Measurements from ENCODE around the gene GPC5. TPM values are rescaled to one million over a fixed set of nuclear protein-coding genes. Genes with fewer than 3 reads are reported as not detected.
A peak's percentile ranks its signal among the peaks of the same experiment; 100 is the strongest.

The GPC5 gene
- total RNA-seq, 4 donors from 2014 or later, result 0.47 TPM; not detected in 3

GRCh38 chr13:91384896-91385295 is 13.5 kb upstream of the GPC5 start:
- peaks cover 24% of the 10 kb centered on the region for H3K27me3 ChIP-seq
- H3K27ac ChIP-seq, result no peak overlapping the region
- H3K36me3 ChIP-seq, result no peaks in the 10 kb centered on the region
- H3K4me1 ChIP-seq, result no peaks in the 10 kb centered on the region
- 70 to 76% methylated on average over 2 of the region's 2 CpGs for WGBS, 2 donors (ENCODE audit: low coverage in 1 of 2)
- TF ChIP-seq, protein P1, sequence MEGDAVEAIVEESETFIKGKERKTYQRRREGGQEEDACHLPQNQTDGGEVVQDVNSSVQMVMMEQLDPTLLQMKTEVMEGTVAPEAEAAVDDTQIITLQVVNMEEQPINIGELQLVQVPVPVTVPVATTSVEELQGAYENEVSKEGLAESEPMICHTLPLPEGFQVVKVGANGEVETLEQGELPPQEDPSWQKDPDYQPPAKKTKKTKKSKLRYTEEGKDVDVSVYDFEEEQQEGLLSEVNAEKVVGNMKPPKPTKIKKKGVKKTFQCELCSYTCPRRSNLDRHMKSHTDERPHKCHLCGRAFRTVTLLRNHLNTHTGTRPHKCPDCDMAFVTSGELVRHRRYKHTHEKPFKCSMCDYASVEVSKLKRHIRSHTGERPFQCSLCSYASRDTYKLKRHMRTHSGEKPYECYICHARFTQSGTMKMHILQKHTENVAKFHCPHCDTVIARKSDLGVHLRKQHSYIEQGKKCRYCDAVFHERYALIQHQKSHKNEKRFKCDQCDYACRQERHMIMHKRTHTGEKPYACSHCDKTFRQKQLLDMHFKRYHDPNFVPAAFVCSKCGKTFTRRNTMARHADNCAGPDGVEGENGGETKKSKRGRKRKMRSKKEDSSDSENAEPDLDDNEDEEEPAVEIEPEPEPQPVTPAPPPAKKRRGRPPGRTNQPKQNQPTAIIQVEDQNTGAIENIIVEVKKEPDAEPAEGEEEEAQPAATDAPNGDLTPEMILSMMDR (IDR thresholded peaks at IDR 0.05), result no peak
- no peak for TF ChIP-seq POLR2A (IDR thresholded peaks at IDR 0.05)
- H3K9me3 ChIP-seq, result no peaks in the 10 kb centered on the region
- no peak overlapping the region for H3K4me3 ChIP-seq
- no peak for ATAC-seq

DNA sequence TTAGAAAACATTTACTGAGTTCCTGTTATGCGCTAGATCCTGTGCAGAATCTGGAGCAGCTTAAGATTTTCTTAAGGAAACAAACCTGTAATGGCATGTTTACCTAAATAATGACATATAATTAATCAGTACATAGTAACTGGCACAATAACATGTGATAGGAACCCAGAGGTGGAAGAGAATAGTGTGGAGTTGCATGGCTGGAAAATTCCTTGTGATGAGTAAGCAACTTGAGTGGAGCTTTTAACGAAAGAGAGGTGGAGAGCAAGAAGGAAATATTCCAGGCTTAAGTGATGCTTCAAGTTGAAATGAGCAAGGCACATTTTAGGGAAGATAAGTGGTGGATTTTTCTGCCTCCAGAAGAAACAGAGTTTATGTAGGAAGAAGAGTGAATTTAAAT is 9.2 kb upstream of the GPC5 start:
- TF ChIP-seq POLR2A (IDR thresholded peaks at IDR 0.05), result no peak
- no peak for TF ChIP-seq EP300 (IDR thresholded peaks at IDR 0.05)
- no peak for TF ChIP-seq POLR2AphosphoS5 (IDR thresholded peaks at IDR 0.05)
- TF ChIP-seq, protein P1 (IDR thresholded peaks at IDR 0.05), result no peak
- Histone ChIP-seq H3K27ac (no peak overlapping the region), H3K9me3 (no peaks in the 10 kb centered on the region), H3K36me3 (no peaks in the 10 kb centered on the region), H3K4me1 (no peaks in the 10 kb centered on the region), H3K27me3 (peaks cover 49% of the 10 kb centered on the region), H3K4me3 (no peak overlapping the region)
- ATAC-seq, result no peak
- WGBS, 2 donors (ENCODE audit: low coverage in 1 of 2), result 52 to 55% methylated on average over 2 of the region's 2 CpGs

DNA sequence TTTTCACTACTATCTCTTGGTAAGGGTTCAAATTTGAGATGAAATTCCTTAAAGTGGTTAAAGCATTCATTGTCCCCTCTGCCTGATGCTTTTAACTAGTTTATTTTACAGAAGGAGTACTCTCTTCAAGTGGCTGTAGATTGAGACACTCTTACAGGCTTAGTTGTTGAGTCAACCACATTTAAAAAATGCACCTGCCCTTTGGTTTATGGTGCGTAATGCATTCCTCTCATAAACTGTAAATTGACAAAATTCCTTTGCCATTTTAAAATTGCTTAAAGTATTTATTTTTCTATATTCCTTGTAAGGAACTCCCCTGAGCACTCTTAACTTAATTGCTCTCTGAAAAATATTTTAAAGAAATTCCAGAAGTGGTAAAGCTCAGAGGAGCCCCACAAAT is 826 bp upstream of the GPC5 start:
- H3K9me3 ChIP-seq, result no peaks in the 10 kb centered on the region
- H3K27me3 ChIP-seq, result peaks cover 78% of the 10 kb centered on the region
- ATAC-seq, result no peak
- peaks cover 0 to 21% (median 11%) of the 10 kb centered on the region in 3 donors for H3K4me1 ChIP-seq
- H3K27ac ChIP-seq, result no peak overlapping the region
- no peak for TF ChIP-seq POLR2A (IDR thresholded peaks at IDR 0.05)
- TF ChIP-seq, protein P1 (IDR thresholded peaks at IDR 0.05), result no peak
- no peak for TF ChIP-seq EP300 (IDR thresholded peaks at IDR 0.05)
- TF ChIP-seq POLR2AphosphoS5 (IDR thresholded peaks at IDR 0.05), result no peak
- H3K36me3 ChIP-seq, result no peaks in the 10 kb centered on the region
- 86% methylated on average over 1 of the region's 1 CpG; no CpG with 5 or more reads in 1 of the 2 donors for WGBS, 2 donors (ENCODE audit: low coverage in 1 of 2)
- H3K4me3 ChIP-seq, result no peak overlapping the region

- Histone ChIP-seq H3K36me3 (no peaks in the 10 kb centered on the region), H3K4me1 (peaks cover 0 to 21% (median 11%) of the 10 kb centered on the region in 3 donors), H3K27ac (no peak overlapping the region), H3K4me3 (peak overlapping the region in 1 of 2 donors; percentile 56), H3K27me3 (peaks cover 80% of the 10 kb centered on the region), H3K9me3 (no peaks in the 10 kb centered on the region)
- no peak for TF ChIP-seq POLR2AphosphoS5 (IDR thresholded peaks at IDR 0.05)
- TF ChIP-seq POLR2A (IDR thresholded peaks at IDR 0.05), result no peak
- TF ChIP-seq, protein P1 (IDR thresholded peaks at IDR 0.05), result no peak
- TF ChIP-seq EP300 (IDR thresholded peaks at IDR 0.05), result no peak
- 65 to 68% methylated on average over 9 to 16 of the region's 44 CpGs for WGBS, 2 donors (ENCODE audit: low coverage in 1 of 2)
- ATAC-seq, result no peak
Observed at GRCh38 chr13:91399189-91400062, 1.0 kb downstream of the GPC5 start.

DNA sequence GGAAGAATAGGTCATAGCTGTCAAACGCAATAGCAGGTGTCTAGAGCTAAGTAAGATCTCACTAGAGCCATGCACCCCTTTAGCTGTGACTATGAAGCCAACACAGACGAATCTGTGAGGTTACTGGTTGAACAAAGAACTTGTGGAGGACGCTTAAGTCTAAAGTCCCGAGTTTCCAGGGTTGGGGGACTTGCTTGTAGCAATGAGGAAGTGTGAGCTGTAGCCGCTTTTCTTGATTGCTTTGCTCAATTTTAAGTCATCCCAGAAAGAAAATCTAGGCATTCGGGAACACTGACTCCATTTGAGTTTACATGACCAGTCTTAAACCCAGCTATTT is 1.6 kb downstream of the GPC5 start:
- Histone ChIP-seq H3K27ac (no peak overlapping the region), H3K36me3 (no peaks in the 10 kb centered on the region), H3K4me1 (peaks cover 0 to 21% (median 11%) of the 10 kb centered on the region in 3 donors), H3K9me3 (no peaks in the 10 kb centered on the region), H3K4me3 (no peak overlapping the region), H3K27me3 (peaks cover 74% of the 10 kb centered on the region)
- TF ChIP-seq EP300 (IDR thresholded peaks at IDR 0.05) (no peak), POLR2A (IDR thresholded peaks at IDR 0.05) (no peak), POLR2AphosphoS5 (IDR thresholded peaks at IDR 0.05) (no peak)
- TF ChIP-seq, protein P1 (IDR thresholded peaks at IDR 0.05), result no peak
- 84 to 92% methylated on average over 2 to 3 of the region's 6 CpGs for WGBS, 2 donors (ENCODE audit: low coverage in 1 of 2)
- no peak for ATAC-seq
